ENCODE measurements around the gene OLFM1.
"Not testable (repeated sequence)": the region's sequence is repeated elsewhere in the genome, so short reads cannot be mapped to it uniquely, and the experiment has no call there.

OLFM1 gene

DNA sequence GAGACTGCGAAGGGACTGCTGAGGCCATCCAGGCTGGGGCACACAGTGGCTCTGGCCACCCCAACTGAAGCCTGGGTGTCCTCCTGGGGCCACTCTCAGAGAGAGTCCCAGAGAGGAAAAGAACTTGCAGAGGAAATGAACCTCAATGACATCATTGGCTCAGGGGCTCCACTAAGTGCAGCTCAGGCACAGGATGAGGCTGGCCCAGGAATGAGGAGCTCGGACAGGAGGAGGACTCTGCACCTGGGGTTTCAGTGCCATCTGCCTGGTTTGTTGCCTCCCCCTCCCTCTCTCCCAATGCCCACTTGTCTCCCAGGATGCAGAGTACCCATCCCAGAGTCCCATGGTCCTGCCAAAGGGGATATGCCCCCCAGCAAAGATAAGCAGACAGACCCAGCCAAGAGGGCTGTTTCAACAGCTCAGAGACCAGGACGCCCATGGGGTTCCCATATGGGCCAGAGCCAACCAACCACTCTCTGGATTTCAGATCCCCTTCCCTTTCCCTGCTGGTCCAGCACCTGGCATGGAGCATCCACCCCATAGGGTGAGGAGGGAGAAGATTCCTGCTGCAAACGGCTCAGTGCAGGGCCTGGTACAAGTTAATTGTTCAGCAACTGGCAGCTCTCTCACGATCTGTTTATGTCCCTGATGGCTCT is 26.9 kb upstream of the OLFM1 start:
- no peak for DNase-seq

DNA sequence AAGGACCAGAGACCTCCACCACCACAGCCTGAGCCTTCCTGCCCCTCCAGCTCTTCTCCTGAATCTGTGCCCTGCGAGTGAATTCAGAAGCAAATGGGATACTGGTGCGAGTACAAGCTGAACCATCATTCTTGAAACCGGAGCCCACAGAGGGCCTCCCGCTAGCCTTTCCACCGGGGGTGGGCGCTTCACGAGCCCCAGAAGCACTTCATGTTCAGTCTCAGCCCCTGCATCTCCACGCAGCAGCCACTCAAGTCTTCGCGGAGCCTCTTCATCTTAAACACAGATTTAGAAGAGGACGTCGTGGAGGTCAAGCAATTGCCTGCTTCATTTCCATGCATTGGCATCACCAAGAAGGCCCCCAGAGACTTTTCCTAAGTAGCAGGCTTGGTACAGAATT is 26.0 kb upstream of the OLFM1 start:
- DNase-seq: no peak

DNA sequence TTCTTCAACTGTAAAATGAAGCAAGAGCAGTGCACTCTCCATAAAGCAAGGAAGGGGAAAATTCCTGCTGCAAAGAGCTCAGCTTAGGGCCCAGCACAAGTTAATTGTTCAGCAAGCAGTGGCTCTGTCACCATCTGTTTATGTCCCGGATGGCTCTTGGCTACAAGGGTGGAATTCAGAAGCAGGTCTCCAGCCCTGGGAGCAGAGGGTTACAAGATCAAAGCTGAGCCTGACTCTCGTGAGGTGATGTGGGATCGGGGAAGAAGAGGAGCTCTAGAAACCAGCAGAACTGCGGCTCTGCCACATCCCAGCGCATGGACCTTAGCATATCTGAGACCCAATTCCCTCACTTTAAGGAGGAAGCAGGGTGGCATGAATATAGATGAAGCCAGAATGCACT is 25.2 kb upstream of the OLFM1 start:
- DNase-seq: no peak

DNA sequence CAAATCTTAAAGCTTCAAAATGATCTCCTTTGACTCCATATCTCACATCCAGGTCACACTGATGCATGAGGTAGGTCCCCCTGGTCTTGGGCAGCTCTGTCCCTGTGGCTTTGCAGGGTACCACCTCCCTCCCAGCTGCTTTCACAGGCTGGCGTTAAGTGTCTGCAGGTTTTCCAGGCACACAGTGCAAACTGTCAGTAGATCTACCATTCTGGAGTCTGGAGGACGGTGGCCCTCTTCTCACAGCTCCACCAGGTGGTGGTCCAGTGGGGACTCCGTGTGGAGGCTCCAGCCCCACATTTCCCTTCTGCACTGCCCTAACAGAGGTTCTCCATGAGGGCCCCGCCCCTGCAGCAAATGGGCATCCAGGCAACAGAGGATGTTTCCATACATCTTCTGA is 24.0 kb upstream of the OLFM1 start:
- DNase-seq: not testable (repeated sequence)

DNA sequence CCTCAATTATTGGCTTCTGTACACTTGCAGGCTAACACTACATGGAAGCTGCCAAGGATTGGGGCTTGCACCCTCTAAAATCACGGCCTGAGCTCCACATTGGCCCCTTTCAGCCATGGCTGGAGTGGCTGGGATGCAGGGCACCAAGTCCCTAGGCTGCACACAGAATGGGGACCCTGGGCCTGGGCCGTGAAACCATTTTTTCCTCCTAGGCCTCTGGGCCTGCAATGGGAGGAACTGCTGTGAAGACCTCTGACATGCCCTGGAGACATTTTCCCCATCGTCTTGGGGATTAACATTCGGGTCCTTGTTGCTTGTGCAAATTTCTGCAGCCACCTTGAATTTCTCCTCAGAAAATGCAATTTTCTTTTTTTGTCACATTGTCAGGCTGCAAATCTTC is 23.6 kb upstream of the OLFM1 start:
- DNase-seq: not testable (repeated sequence)

DNA sequence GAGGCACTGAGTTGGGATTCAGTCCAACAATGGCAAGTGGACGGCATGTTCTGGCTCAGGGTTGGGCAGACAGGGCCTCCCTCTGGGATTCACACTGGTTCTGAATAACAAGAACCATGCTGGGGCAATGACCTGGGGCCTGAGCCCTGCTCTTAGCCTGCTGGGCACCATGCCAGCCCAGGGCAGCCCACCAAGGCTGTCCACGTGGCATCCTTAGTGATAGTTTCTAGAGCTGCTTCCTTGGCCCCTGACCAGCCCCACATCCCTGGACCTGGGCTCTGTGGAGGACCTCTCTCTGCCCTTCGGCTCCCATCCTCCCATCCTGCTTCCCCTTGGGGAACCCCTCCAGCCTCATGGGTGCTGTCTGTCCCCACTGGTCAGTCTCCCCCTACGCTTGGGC is 22.3 kb upstream of the OLFM1 start:
- DNase-seq: no peak

DNA sequence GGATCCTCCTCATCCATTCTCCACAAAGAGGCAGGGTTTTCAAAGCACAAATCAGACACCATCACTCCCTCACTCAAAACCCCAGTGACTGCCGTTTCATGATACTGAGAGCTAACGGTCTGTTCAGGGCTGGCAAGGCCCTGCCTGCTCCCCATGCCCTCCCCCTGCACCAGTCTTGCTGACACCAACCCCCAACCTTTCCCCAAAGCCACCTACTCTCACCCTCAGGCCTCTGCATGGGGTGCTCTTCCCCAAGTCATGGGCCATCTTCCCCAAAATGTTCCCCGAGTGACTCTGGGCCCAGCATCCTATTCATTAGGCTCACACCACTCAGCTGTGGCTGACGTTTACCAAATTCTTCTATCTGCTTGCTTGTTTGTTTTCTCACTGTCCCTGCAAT is 21.7 kb upstream of the OLFM1 start:
- no peak for DNase-seq

DNA sequence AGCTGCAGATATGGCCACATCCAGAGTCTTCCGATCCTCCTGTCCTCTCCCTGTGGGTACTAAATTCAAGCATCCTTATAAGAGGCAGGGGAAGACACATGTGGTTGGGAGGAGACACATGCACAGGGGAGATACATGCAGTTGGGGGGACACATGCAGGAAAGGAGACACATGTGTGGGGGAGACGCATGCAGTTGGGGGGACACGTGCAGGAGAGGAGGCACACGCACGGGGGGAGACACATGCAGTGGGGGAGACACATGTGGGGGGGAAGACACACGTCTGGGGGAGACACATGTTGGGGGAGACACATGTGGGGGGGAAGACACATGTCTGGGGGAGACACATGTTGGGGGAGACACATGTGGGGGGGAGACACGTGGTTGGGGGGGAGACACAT is 21.2 kb upstream of the OLFM1 start:
- DNase-seq: no peak

DNA sequence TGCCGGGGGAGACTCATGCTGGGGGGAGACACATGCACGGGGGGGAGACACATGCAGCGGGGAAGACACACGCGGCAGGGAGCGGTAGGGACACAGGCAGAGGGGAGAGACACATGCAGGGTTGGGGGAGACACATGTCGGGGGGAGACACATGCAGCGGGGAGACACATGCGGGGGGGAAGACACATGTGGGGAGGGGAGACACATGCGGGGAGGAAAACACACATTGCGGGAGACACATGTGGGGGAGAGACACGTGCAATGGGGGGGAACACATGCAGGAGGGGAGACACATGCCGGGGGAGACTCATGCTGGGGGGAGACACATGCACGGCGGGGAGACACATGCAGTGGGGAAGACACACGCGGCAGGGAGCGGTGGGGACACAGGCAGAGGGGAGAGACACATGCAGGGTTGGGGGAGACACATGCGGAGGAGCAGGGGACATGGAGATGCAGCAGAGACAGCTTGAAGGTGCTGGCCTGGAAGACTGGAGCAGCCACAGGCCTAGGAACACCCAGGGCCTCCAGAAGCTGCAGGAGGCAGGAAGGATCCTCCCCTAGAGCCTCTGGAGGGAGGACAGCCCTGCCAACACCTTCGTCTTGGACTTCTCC is 20.3 kb upstream of the OLFM1 start:
- no peak for DNase-seq

DNA sequence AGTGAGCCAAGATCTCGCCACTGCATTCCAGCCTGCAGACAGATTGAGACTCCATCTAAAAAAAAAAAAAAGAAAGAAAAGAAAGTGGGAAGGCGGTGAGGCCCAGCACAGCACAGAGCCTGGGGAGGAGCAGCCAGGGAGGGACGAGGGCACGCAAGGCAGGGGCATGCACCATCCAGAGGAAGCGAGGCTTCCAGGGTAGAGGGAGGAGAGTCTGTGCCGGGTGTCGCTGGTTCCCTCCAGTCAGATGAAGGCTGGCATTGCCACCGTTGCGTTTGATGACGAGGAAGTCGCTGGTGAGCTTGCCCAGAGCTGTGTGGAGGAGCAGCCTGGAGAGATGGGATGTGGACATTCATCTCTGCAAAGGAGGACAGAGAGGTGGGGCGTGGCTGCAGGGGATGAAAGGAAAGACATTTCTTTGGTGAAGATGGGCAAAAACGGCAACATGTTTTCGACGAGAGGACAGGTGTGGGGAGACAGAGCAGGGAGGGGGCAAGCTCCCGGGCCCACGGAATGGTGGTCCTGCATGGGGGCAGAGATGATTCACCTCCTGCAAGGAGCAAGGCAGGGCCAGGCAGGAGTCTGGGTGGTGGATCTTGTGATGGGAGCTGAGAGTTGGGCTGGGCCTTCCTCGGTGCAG is 18.6 kb upstream of the OLFM1 start:
- no peak for DNase-seq

DNA sequence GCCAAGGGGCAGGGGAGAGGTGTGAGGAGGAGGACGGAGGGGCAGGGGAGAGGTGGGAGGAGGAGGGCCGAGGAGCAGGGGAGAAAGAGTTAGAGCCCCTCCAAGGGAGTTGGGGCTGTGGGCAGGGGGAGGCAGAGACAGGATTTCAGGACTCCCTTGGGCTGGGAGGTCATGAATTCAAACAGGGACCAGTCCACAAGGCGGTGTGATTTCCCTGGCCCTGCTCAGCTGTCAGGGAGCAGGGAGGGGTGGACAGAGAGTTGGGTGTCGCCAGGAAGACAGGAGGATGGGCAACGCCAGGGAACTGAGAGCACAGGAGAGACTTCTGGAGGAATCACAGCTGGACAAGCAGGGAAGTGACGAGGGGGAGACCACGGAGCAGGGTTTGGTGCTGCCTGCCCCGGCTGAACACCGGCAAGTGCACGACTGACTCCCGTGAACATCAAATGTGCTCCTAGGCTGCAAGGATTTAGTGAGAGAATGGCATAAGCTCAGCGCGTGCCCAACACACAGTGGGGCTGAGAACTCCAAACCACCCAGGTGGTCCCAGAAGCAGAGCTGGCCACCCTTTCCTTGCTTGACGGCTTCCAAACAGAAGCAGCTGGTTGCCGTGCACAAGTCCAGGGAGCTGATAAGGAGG is 17.8 kb upstream of the OLFM1 start:
- no peak for DNase-seq

DNA sequence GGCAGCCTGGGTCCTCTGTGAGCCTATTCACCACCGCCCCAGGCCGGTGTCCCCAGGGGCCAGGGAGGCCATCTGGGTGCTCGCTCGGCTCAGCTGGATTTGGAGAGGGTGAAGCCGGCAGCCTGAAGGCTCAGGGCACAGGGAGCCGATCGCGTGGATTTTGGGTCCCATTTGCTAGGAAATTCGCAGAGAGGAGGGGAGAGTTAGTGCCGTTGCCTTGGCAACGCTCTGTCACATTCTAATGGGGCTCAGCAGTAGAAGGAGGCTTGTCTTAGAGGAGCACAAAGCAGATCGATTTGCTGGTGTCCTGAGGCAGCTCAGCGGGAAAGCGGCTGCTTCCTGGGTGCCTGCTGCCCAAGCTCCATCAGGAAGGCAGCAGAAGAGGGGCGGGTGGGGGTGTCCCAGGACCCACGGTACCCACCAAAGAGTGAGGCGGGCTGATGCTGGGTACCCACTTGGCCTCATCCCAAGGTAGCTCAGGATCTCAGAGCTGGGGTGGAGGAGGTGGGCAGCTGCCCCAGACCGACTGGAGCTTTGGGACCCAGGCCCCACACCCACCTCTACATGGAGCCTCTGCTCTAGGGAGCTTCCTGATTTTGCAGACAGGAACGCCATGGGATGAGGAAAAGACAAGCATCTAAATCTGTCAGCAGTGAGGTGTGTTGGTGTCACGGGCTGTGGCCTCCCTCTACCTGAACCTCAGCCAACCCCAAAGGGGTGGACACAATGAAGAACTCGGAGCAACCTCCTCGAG is 17.1 kb upstream of the OLFM1 start:
- DNase-seq: no peak

DNA sequence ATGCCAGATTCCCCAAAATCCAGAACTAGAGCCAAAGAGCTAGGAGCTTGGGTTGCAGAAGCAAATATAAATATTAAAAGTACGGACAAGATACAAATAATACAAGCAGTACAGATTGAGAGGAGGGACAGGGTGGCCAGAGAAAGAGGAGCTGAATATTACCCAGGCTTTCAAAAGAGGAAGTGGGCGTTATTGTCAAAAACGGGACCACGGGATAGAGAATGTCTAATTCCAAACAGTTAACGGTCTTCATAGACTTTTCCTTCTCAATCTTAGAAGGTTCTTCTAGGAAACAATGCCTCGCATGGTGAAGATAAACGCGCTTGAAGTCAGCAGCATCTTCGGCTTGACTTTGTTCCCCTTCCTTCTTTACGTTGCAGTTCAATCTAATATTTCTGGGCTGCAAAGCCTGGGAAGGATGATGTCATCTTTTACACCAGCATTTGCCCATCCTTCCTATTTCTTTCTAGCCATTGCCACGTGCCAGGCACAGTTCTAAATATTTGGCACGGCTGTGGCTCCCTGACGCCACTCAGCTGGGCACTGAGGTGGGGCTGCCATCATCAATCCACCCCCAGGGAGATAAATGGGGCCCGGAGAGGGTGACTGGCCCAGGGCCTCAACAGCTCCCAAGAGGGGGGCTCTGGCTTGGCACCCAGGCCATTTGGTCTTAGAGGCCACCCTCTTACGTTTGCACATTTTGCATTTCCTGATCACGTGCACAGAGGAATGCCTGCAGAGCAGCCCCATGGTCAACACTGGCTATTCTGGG is 16.3 kb upstream of the OLFM1 start:
- DNase-seq: no peak

DNA sequence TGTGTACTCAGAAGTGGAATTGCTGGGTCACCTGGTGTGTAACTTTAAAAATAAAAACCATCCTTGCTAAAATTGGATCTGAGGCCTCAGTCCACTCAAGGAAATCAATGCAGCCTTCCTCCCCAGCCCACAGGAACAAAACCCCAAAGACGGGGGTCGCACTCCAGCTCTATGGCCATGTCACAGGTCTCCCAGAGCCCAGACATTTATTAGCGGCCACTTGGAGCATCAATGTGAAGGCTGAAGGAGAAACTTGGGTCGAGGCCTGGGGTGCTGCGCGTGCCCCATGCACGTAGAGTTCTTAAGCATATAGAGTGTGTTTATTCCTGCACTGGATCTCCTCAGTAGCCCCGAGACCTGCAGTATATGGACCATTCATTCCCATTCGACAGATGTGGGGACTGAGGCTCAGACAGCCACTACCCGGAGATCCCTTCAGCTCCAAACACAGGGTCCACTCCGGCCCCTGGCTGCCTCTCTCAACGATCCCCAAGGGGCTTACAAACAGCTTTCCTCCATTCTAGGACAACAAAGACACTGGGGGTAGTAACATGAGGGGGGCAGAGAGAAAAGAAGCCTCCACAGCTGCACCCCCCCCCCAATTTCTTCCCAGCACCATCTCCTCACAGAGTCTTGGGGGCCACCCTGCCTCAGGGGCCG is 14.3 kb upstream of the OLFM1 start:
- no peak for DNase-seq

DNA sequence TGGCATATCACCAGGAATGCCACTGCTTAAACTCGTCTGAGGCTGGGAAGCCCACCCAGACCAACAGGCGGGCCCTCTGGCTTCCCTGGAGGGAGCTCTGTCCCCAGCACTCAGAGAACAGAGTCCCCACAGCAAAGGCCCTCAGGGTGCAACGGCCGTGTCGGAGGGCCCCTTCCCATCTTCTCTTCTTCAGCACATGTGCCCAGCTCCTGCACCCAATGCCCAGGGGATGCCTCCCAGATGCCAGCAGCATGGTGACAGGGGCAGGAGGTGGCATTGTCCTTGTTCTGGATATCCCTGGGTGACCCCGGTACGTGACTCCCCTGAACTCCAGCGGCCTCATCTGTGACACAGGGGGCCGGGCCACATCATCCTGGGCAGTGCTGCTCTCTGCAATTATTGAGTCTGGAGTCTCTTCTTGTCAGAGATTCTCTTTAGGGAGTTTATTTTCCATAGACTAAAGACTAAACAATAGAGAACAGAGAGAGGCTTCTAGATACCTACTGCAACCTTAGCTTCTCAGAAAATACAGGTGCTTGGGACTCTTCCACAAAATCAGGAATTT is 13.6 kb upstream of the OLFM1 start:
- no peak for DNase-seq

DNA sequence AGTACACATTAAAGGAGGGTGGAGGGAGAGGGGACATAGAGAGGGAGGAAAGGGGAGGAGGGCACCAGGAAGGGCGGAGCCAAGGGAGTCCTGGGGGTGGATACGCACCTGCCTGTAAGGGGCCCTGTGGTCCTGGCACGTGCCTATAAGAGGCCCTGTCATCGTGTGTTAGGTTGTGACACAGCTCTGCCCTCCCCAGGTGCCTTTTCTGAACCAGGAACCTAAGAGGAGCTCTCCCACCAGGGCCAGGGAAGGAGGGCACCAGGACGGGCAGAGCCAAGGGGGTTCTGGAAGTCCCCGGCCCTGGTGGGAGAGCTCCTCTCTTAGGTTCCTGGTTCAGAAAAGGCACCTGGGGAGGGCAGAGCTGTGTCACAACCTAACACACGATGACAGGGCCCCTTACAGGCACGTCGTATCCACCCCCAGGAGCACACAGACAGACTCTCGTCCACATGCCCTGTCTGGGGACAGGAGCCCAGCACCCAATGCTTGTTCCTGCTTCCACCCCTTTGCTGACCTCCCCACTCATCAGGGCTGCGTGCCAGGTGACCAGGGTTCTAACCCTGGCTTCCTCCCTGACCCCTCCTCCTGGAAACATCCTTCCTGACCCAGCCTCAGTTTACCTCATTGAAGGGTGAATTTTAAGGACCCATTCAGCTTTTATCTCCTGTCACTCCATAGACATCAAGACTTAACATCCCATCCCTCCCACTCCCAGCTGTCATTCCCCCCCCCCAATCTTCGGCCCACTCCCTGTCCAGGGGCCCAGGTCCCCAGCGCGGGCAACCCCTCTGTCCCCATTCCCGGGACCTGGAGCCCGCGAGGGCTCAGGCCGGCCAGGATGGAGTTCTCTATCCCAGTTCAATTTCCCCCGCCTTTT is 12.9 kb upstream of the OLFM1 start:
- no peak for DNase-seq

DNA sequence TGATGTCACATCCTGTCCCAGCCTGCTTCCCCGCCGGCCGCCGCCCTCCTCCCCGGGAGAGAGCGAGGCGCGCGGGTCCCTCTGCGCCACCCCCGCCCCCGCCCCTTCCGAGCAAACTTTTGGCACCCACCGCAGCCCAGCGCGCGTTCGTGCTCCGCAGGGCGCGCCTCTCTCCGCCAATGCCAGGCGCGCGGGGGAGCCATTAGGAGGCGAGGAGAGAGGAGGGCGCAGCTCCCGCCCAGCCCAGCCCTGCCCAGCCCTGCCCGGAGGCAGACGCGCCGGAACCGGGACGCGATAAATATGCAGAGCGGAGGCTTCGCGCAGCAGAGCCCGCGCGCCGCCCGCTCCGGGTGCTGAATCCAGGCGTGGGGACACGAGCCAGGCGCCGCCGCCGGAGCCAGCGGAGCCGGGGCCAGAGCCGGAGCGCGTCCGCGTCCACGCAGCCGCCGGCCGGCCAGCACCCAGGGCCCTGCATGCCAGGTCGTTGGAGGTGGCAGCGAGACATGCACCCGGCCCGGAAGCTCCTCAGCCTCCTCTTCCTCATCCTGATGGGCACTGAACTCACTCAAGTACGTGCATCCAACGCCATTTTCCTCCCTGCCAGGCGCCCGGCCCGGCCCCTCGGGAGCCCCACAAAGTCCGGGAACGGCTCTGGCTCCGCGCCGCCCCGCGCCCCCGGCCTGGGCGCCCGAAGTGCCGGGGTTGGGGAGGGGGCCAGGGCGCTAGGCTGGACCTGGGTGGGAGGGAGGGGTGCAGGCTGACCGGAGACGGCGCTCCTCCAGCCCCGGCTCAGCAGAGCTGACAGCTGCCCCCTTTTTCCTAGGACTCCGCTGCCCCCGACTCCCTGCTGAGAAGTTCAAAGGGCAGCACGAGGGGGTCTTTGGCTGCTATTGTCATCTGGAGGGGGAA is 12.0 kb upstream of the OLFM1 start:
- DNase-seq: no peak

DNA sequence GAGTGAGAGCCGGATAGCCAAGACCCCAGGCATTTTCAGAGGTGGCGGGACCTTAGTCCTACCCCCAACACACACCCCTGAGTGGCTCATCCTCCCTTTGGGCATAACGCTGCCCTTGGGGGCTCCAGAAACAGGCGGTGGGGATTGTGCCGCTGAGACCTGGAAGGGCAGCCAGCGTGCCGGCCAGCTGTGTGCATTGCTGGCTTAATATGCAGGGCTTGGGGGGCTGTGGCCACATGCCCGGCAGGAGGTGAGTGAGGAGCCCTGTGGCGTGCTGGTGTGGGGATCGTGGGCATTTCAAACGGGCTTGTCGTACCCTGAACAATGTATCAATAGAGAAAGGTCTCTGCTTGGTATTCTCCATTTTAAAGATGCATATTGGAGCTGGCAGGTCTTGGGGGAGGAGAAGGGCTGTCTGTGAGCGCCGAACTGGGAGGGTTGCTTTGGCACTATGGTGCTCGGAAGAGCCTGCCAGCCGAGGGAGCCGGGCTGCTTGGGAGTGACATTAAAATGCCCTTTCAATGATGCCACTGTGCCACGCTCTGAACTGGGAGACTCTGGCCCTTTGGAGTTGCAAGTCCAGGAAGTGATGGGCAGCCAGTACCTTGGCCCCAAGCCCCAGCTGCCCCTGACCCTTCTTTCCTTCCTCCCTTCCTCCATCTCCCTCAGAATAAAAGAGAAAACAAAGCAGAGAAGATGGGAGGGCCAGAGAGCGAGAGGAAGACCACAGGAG is 11.2 kb upstream of the OLFM1 start:
- DNase-seq: no peak

Data from T1000 (cell line).